Ascending aorta (tissue), 2 donors: ENCODE data around the gene CTNNA2. TPM values are rescaled to one million over a fixed set of nuclear protein-coding genes. Genes with fewer than 3 reads are reported as not detected.

Experiments
- DNase-seq, 2 donors: peaks; one replicate each; pipeline ENCODE4 v3.0.0-alpha.2; 2019; ENCODE audit warnings: low spot score in 2 of 2
- H3K27ac ChIP-seq, 2 donors: fragments of 200-600 bp; sonication (generic); one replicate each; pipeline ENCODE4 v1.5.1; 2016 to 2017; ENCODE audit warnings: mild to moderate bottlenecking in 1 of 2
- H3K27me3 ChIP-seq: fragments of 200-600 bp; sonication (generic); one replicate; pipeline ENCODE4 v1.5.1; 2017
- H3K36me3 ChIP-seq, 2 donors: fragments of 200-600 bp; sonication (generic); one replicate each; pipeline ENCODE4 v1.5.1; 2016
- H3K4me1 ChIP-seq, 2 donors: fragments of 200-600 bp; sonication (generic); one replicate each; pipeline ENCODE4 v1.5.1; 2016 to 2017; ENCODE audit warnings: mild to moderate bottlenecking in 1 of 2
- H3K4me3 ChIP-seq, 2 donors: fragments of 200-600 bp; sonication (generic); one replicate each; pipeline ENCODE4 v1.5.1; 2016 to 2017; ENCODE audit warnings: mild to moderate bottlenecking in 1 of 2
- H3K9me3 ChIP-seq, 2 donors: fragments of 200-600 bp; sonication (generic); one replicate each; pipeline ENCODE4 v1.5.1; 2016
- CTCF ChIP-seq, 3 experiments: fragments of 200-600 bp in 2 of 3; fragments of 450-650 bp in 1 of 3; sonication (generic) in 2 of 3; IDR thresholded peaks; one replicate each; pipeline ENCODE4 v1.5.1; 2016 to 2019; ENCODE audit warnings: antibody characterized with exemption in 3 of 3, mild to moderate bottlenecking in 1 of 3, moderate library complexity in 1 of 3
- intact Hi-C: fragments of 100-400 bp; cut with DNase I; formaldehyde crosslinking; loops from one replicate; pipeline ENCODE4 v1.15.1; 2023
- total RNA-seq: library from RNA; depleted of rRNA; stranded (reverse); fragments of >200 nt; gene quantifications from one replicate; pipeline ENCODE4 v1.1.0, GENCODE V29; 2016

CTNNA2 gene
- total RNA-seq, 1 donor from 2014 or later = not detected

- Histone ChIP-seq H3K9me3 (no peaks in the 10 kb centered on the region), H3K4me1 (no peaks in the 10 kb centered on the region), H3K27ac (no peak overlapping the region), H3K36me3 (no peaks in the 10 kb centered on the region), H3K27me3 (no peaks in the 10 kb centered on the region), H3K4me3 (no peak overlapping the region)
- DNase-seq = no peak
- no peak for TF ChIP-seq CTCF (IDR thresholded peaks at IDR 0.05)
- intact Hi-C loops = no loop called here
Measured at GRCh38 chr2:80147690-80148089, 634.8 kb downstream of the CTNNA2 start.

GRCh38 chr2:80148906-80149305 lies 636.1 kb downstream of the CTNNA2 start:
- no peak for DNase-seq
- Histone ChIP-seq H3K4me3 (no peak overlapping the region), H3K4me1 (no peaks in the 10 kb centered on the region), H3K9me3 (no peaks in the 10 kb centered on the region), H3K27me3 (no peaks in the 10 kb centered on the region), H3K36me3 (no peaks in the 10 kb centered on the region), H3K27ac (no peak overlapping the region)
- no peak for TF ChIP-seq CTCF (IDR thresholded peaks at IDR 0.05)
- intact Hi-C loops = no loop called here

GRCh38 chr2:80149991-80150390 lies 637.1 kb downstream of the CTNNA2 start:
- intact Hi-C loops = no loop called here
- no peaks in the 10 kb centered on the region for H3K4me1 ChIP-seq
- H3K36me3 ChIP-seq = no peaks in the 10 kb centered on the region
- TF ChIP-seq CTCF (IDR thresholded peaks at IDR 0.05) = no peak
- no peak for DNase-seq
- no peaks in the 10 kb centered on the region for H3K9me3 ChIP-seq
- H3K4me3 ChIP-seq = no peak overlapping the region
- no peak overlapping the region for H3K27ac ChIP-seq
- H3K27me3 ChIP-seq = no peaks in the 10 kb centered on the region

GRCh38 chr2:80151248-80151647 lies 638.4 kb downstream of the CTNNA2 start:
- H3K27me3 ChIP-seq = no peaks in the 10 kb centered on the region
- no peak overlapping the region for H3K4me3 ChIP-seq
- H3K9me3 ChIP-seq = no peaks in the 10 kb centered on the region
- no peak for TF ChIP-seq CTCF (IDR thresholded peaks at IDR 0.05)
- intact Hi-C loops = no loop called here
- no peak for DNase-seq
- H3K36me3 ChIP-seq = no peaks in the 10 kb centered on the region
- H3K4me1 ChIP-seq = no peaks in the 10 kb centered on the region
- no peak overlapping the region for H3K27ac ChIP-seq

GRCh38 chr2:80151651-80152050 lies 638.8 kb downstream of the CTNNA2 start:
- no peaks in the 10 kb centered on the region for H3K4me1 ChIP-seq
- intact Hi-C loops = no loop called here
- TF ChIP-seq CTCF (IDR thresholded peaks at IDR 0.05) = no peak
- no peak overlapping the region for H3K27ac ChIP-seq
- H3K9me3 ChIP-seq = no peaks in the 10 kb centered on the region
- no peak for DNase-seq
- no peak overlapping the region for H3K4me3 ChIP-seq
- no peaks in the 10 kb centered on the region for H3K27me3 ChIP-seq
- H3K36me3 ChIP-seq = no peaks in the 10 kb centered on the region

- intact Hi-C loops = no loop called here
- Histone ChIP-seq H3K4me1 (no peaks in the 10 kb centered on the region), H3K27me3 (no peaks in the 10 kb centered on the region), H3K27ac (no peak overlapping the region), H3K36me3 (no peaks in the 10 kb centered on the region), H3K4me3 (no peak overlapping the region), H3K9me3 (no peaks in the 10 kb centered on the region)
- DNase-seq = no peak
- no peak for TF ChIP-seq CTCF (IDR thresholded peaks at IDR 0.05)
Measured at GRCh38 chr2:80153151-80153550, 640.3 kb downstream of the CTNNA2 start.
